Keratinocyte (primary cell): ENCODE data around the gene MOSMO.

Experiments
- EZH2 ChIP-seq: IDR thresholded peaks from one replicate; pipeline ENCODE4 v1.6.1; 2012; ENCODE audit warnings: inconsistent platforms, mild to moderate bottlenecking, low read length, moderate library complexity
- TF ChIP-seq, protein P1 (sequence below), 3 experiments: IDR thresholded peaks in 1 of 3; conservative IDR thresholded peaks in 1 of 3; optimal IDR thresholded peaks in 1 of 3; 2 replicates in 2 of 3; 3 replicates in 1 of 3; pipeline versions ENCODE3 to v1.5.1; 2011; ENCODE audit warnings: low read length in 3 of 3, mild to moderate bottlenecking in 3 of 3, moderate library complexity in 2 of 3, control low read depth in 1 of 3, inconsistent platforms in 1 of 3; ENCODE audit not compliant: insufficient read depth in 2 of 3; ENCODE audit errors: extremely low read depth in 1 of 3

DNA sequence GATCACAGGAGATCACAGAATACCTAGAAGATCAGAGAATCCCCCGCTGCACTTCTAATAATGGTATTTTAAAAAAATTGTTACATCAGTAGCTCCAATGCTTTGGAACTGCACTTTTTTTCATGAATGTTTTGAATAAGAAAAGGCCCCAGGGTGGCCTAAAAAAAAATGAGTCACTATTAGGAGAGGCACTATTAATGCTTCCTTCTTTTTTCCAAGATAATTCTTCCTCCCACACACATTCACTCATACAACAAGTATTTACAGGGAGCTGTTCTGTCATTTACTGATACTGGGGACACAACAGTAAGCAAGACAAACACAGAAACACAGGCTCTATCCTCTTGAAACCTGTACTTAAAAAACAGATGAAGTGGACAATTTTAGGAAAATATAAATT, 6.3 kb upstream of the MOSMO start:
- TF ChIP-seq, protein P1, sequence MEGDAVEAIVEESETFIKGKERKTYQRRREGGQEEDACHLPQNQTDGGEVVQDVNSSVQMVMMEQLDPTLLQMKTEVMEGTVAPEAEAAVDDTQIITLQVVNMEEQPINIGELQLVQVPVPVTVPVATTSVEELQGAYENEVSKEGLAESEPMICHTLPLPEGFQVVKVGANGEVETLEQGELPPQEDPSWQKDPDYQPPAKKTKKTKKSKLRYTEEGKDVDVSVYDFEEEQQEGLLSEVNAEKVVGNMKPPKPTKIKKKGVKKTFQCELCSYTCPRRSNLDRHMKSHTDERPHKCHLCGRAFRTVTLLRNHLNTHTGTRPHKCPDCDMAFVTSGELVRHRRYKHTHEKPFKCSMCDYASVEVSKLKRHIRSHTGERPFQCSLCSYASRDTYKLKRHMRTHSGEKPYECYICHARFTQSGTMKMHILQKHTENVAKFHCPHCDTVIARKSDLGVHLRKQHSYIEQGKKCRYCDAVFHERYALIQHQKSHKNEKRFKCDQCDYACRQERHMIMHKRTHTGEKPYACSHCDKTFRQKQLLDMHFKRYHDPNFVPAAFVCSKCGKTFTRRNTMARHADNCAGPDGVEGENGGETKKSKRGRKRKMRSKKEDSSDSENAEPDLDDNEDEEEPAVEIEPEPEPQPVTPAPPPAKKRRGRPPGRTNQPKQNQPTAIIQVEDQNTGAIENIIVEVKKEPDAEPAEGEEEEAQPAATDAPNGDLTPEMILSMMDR (optimal IDR thresholded peaks at IDR 0.05 in 1 of 3, IDR thresholded peaks at IDR 0.05 in 1 of 3, conservative IDR thresholded peaks at IDR 0.05 in 1 of 3; ENCODE audit: extremely low read depth in 1 of 3, insufficient read depth in 2 of 3, low read length in 3 of 3), result no peak
- no peak for TF ChIP-seq EZH2
